GM12878 (cell line): ENCODE measurements around the gene ABHD18. TPM values are rescaled to one million over a fixed set of nuclear protein-coding genes. Genes with fewer than 3 reads are reported as not detected.
A peak's percentile ranks its signal among the peaks of the same experiment; 100 is the strongest.

Experiments used
- ASH2L ChIP-seq: fragments of 300-600, 200-600 bp; sonication (generic); IDR thresholded peaks from 2 replicates; pipeline ENCODE4 v1.6.1; 2017; ENCODE audit warnings: low read depth, mild to moderate bottlenecking, borderline replicate concordance
- ATF3 ChIP-seq: IDR thresholded peaks from 2 replicates; pipeline ENCODE4 v1.6.1; 2011; ENCODE audit warnings: low read depth, mild to moderate bottlenecking, low read length, moderate library complexity, borderline replicate concordance; ENCODE audit errors: extremely low read depth
- BHLHE40 ChIP-seq, 2 experiments: fragments of 450-650 bp in 1 of 2; IDR thresholded peaks; 2 replicates each; pipeline ENCODE4 v1.6.1; 2011 to 2017; ENCODE audit warnings: low read depth in 2 of 2, borderline replicate concordance in 1 of 2, improper control_type of control experiment in 1 of 2, low read length in 1 of 2, mild to moderate bottlenecking in 1 of 2
- CREB1 ChIP-seq: IDR thresholded peaks from 2 replicates; pipeline ENCODE4 v1.6.1; 2012; ENCODE audit warnings: low read depth, mild to moderate bottlenecking, inconsistent platforms
- FOXK2 ChIP-seq: fragments of 450-650 bp; IDR thresholded peaks from 2 replicates; pipeline ENCODE4 v1.6.1; 2017; ENCODE audit warnings: mild to moderate bottlenecking, moderate library complexity
- KLF5 ChIP-seq: fragments of 450-650 bp; IDR thresholded peaks from 2 replicates; pipeline ENCODE4 v1.6.1; 2014; ENCODE audit warnings: mild to moderate bottlenecking; ENCODE audit not compliant: partially characterized antibody
- MEF2A ChIP-seq: IDR thresholded peaks from 2 replicates; pipeline ENCODE4 v1.6.1; 2011; ENCODE audit warnings: low read depth, mild to moderate bottlenecking, low read length, moderate library complexity; ENCODE audit not compliant: insufficient read depth
- SPI1 ChIP-seq: IDR thresholded peaks from 2 replicates; pipeline ENCODE4 v1.6.1; 2011; ENCODE audit warnings: low read depth, mild to moderate bottlenecking, low read length, moderate library complexity, borderline replicate concordance; ENCODE audit not compliant: insufficient read depth
- STAT1 ChIP-seq: fragments of 450-650 bp; conservative IDR thresholded peaks from 2 replicates; pipeline ENCODE4 v1.6.1; 2014; ENCODE audit warnings: antibody characterized with exemption, mild to moderate bottlenecking
- SUPT20H ChIP-seq: IDR thresholded peaks from 2 replicates; pipeline ENCODE4 v1.6.1; 2011; ENCODE audit warnings: low read depth, mild to moderate bottlenecking, low read length, moderate library complexity, borderline replicate concordance; ENCODE audit not compliant: control insufficient read depth
- TCF3 ChIP-seq: IDR thresholded peaks from 2 replicates; pipeline ENCODE4 v1.6.1; 2012; ENCODE audit warnings: low read depth, mild to moderate bottlenecking, low read length, borderline replicate concordance; ENCODE audit not compliant: insufficient read depth
- ZNF622 ChIP-seq: fragments of 450-650 bp; IDR thresholded peaks from 2 replicates; pipeline ENCODE4 v1.6.1; 2017; ENCODE audit warnings: mild to moderate bottlenecking, inconsistent platforms
- ZSCAN29 ChIP-seq: fragments of 450-650 bp; IDR thresholded peaks from 2 replicates; pipeline ENCODE4 v1.6.1; 2017; ENCODE audit warnings: mild to moderate bottlenecking, moderate library complexity
- polyA plus RNA-seq, 11 experiments: library from polyadenylated mRNA; depleted of rRNA in 4 of 11; unstranded in 6 of 11; stranded (reverse) in 5 of 11; fragments of >200 nt; fragmentation: Nextera tagmentation in 4 of 11; fragmentation: Illumina TruSeq in 1 of 11; extraction: Ambion mirVana in 4 of 11; extraction: Trizol in 1 of 11; gene quantifications; 1 replicate in 1 of 11; 2 replicates in 10 of 11; pipeline versions ENCODE4 v1.2.1 to v1.2.3, GENCODE V29; 2011 to 2016; ENCODE audit warnings: inconsistent platforms in 2 of 11, missing spikeins in 2 of 11, low read depth in 1 of 11
- total RNA-seq, 4 experiments: library from RNA; depleted of rRNA in 3 of 4; stranded (reverse); fragments of >200 nt in 3 of 4; fragmentation: Illumina TruSeq in 1 of 4; extraction: Trizol in 1 of 4; gene quantifications; 2 replicates each; pipeline versions ENCODE4 v1.2.1 to v1.2.3, GENCODE V29; 2013 to 2021
- TF ChIP-seq, protein P1 (sequence below): fragments of 150-350 bp; IDR thresholded peaks from 2 replicates; pipeline ENCODE4 v1.6.1; 2014; ENCODE audit warnings: mild to moderate bottlenecking, low read depth, low read length
- TF ChIP-seq, protein P2 (sequence below): fragments of 450-650 bp; IDR thresholded peaks from 2 replicates; pipeline ENCODE4 v1.6.1; 2016; ENCODE audit warnings: mild to moderate bottlenecking
- TF ChIP-seq, protein P3 (sequence below): fragments of 450-650 bp; IDR thresholded peaks from 2 replicates; pipeline ENCODE4 v1.6.1; 2014; ENCODE audit warnings: mild to moderate bottlenecking
- TF ChIP-seq, protein P4 (sequence below): fragments of 450-650 bp; IDR thresholded peaks from 2 replicates; pipeline ENCODE4 v1.6.1; 2016; ENCODE audit warnings: mild to moderate bottlenecking
- TF ChIP-seq, protein P5 (sequence below): fragments of 450-650 bp; IDR thresholded peaks from 2 replicates; pipeline ENCODE4 v1.6.1; 2017; ENCODE audit warnings: low read depth, mild to moderate bottlenecking, moderate library complexity
- TF ChIP-seq, protein P6 (sequence below): IDR thresholded peaks from 2 replicates; pipeline ENCODE4 v1.6.1; 2011; ENCODE audit warnings: low read depth, low read length, improper control_type of control experiment, borderline replicate concordance

ABHD18 gene
- total and polyA plus RNA-seq, 10 of the 15 experiments (the other 5 are each of a cell fraction or from before 2014, with no cell fraction given): 3.4 to 13.5 (median 9.6) TPM

DNA sequence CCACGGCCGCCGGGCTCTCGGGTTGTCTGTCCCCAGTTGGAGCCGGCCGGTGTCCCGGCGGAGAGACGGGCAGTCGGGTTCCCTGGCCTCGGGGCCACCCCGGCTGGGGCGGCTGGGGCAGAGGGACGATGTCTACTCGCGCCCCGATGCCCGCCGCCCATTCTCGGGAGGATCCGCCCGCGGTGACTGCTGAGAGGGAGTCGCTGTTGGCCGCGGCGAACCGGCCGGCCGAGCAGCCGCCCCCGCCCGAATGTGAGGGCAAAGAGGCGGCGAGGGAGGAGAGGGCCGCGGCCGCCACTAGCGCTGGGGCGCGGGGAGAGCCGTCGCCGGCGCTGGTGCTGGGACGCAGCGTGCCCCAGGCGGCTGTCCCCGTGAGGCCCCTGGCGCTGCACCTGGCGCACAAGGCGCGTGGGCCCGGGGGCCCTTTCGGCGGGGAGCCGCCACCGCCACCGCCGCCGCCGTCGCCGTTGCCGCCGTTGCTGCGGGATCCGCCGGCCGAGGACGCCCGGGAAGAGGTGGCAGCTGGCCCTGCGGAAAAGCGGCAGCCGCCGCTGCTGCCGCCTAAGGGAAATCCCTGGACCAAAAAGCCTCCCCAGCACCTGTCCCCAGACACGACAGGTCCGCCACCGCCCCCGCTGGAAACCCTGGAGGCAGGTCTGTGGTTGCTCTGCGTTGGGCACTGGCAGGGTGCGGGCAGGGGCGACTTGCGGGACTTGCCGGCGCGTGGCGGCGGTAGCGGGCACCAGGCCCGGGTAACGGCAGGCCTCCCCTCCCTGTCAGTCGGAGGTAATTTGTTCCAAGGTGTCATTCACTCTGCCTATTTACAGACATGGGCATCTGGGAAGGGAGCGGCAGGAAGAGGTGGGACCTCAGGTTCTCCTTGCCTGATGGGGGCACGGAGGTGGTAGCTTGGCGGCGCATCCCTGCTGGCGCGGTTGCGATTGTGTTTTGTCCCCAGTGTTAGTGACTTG, 96.6 kb downstream of the ABHD18 start (continued):
- TF ChIP-seq, protein P1, sequence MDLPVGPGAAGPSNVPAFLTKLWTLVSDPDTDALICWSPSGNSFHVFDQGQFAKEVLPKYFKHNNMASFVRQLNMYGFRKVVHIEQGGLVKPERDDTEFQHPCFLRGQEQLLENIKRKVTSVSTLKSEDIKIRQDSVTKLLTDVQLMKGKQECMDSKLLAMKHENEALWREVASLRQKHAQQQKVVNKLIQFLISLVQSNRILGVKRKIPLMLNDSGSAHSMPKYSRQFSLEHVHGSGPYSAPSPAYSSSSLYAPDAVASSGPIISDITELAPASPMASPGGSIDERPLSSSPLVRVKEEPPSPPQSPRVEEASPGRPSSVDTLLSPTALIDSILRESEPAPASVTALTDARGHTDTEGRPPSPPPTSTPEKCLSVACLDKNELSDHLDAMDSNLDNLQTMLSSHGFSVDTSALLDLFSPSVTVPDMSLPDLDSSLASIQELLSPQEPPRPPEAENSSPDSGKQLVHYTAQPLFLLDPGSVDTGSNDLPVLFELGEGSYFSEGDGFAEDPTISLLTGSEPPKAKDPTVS: no peak
- TF ChIP-seq, protein P2, sequence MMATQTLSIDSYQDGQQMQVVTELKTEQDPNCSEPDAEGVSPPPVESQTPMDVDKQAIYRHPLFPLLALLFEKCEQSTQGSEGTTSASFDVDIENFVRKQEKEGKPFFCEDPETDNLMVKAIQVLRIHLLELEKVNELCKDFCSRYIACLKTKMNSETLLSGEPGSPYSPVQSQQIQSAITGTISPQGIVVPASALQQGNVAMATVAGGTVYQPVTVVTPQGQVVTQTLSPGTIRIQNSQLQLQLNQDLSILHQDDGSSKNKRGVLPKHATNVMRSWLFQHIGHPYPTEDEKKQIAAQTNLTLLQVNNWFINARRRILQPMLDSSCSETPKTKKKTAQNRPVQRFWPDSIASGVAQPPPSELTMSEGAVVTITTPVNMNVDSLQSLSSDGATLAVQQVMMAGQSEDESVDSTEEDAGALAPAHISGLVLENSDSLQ: peak; percentile 67; the same call in 1 of the 2 replicates
- TF ChIP-seq, protein P3, sequence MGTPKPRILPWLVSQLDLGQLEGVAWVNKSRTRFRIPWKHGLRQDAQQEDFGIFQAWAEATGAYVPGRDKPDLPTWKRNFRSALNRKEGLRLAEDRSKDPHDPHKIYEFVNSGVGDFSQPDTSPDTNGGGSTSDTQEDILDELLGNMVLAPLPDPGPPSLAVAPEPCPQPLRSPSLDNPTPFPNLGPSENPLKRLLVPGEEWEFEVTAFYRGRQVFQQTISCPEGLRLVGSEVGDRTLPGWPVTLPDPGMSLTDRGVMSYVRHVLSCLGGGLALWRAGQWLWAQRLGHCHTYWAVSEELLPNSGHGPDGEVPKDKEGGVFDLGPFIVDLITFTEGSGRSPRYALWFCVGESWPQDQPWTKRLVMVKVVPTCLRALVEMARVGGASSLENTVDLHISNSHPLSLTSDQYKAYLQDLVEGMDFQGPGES: no peak
- no peak for TF ChIP-seq KLF5
- TF ChIP-seq, protein P4, sequence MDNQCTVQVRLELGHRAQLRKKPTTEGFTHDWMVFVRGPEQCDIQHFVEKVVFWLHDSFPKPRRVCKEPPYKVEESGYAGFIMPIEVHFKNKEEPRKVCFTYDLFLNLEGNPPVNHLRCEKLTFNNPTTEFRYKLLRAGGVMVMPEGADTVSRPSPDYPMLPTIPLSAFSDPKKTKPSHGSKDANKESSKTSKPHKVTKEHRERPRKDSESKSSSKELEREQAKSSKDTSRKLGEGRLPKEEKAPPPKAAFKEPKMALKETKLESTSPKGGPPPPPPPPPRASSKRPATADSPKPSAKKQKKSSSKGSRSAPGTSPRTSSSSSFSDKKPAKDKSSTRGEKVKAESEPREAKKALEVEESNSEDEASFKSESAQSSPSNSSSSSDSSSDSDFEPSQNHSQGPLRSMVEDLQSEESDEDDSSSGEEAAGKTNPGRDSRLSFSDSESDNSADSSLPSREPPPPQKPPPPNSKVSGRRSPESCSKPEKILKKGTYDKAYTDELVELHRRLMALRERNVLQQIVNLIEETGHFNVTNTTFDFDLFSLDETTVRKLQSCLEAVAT: no peak
- TF ChIP-seq, protein P5, sequence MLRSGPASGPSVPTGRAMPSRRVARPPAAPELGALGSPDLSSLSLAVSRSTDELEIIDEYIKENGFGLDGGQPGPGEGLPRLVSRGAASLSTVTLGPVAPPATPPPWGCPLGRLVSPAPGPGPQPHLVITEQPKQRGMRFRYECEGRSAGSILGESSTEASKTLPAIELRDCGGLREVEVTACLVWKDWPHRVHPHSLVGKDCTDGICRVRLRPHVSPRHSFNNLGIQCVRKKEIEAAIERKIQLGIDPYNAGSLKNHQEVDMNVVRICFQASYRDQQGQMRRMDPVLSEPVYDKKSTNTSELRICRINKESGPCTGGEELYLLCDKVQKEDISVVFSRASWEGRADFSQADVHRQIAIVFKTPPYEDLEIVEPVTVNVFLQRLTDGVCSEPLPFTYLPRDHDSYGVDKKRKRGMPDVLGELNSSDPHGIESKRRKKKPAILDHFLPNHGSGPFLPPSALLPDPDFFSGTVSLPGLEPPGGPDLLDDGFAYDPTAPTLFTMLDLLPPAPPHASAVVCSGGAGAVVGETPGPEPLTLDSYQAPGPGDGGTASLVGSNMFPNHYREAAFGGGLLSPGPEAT: no peak; the same call in 1 of the 2 replicates
- TF ChIP-seq MEF2A: 0 out of 2 replicates have a peak, but pooled peaks have one; percentile 27
- TF ChIP-seq SPI1: no peak
- TF ChIP-seq, protein P6, sequence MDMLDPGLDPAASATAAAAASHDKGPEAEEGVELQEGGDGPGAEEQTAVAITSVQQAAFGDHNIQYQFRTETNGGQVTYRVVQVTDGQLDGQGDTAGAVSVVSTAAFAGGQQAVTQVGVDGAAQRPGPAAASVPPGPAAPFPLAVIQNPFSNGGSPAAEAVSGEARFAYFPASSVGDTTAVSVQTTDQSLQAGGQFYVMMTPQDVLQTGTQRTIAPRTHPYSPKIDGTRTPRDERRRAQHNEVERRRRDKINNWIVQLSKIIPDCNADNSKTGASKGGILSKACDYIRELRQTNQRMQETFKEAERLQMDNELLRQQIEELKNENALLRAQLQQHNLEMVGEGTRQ: no peak
- no peak for TF ChIP-seq ZSCAN29
- no peak for TF ChIP-seq FOXK2
- no peak for TF ChIP-seq SUPT20H
- peak; percentile 28; the same call in 1 of the 2 replicates for TF ChIP-seq ASH2L
- 0 out of 2 replicates have a peak, but pooled peaks have one; percentile 8 for TF ChIP-seq CREB1
- TF ChIP-seq BHLHE40 (IDR thresholded peaks at IDR 0.05; ENCODE audit: borderline replicate concordance in 1 of 2, low read depth in 2 of 2, low read length in 1 of 2): peak in 1 of 2 experiments; percentile 57; a peak in 1 of 4 replicates
- no peak for TF ChIP-seq ZNF622
- no peak for TF ChIP-seq STAT1
- TF ChIP-seq ATF3: no peak
- peak; percentile 42; the same call in 1 of the 2 replicates for TF ChIP-seq TCF3
